Activated gamma-delta T cell (primary cell): ENCODE results near the gene DCLK2.

Experiments
- DNase-seq: peaks from one replicate; lab custom pipeline; 2025; lab: John Stamatoyannopoulos, UW
- total RNA-seq, 2 donors: gene quantifications; one replicate each; lab custom pipeline; 2026; lab: John Stamatoyannopoulos, UW

Gene DCLK2
- total RNA-seq, result 0 to 0.87 reads per million in 2 donors

DNA sequence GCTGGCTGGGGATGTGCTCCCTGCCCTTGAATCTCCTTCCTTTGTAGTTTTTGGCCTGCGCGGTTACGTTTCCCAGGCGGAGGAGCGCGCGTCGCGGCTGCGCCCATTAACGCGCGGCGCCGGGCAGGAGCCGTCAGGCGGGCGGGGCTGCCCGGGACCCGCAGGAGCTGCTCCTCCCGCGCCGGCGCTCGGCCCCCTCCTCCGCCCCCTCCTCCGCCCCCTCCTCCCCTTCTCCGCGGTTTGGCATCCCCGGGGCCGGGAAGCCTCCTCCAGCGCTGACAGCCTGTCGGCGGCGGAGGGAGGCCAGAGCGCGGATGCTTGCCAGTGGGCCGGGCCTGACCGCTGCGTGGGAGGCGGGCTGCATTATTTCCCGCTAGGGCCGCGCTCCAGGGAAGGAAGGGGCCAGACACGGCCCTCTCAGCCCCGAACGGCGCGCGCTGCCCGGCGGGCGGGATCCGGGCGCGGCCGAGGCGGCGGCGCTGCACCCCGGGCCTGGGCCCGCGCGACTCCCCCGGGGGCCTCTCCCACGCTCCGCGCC, at the start of gene DCLK2:
DCLK2 (plus strand) TSS at position 405 of the 538 bp plus-strand sequence. CDS start 583 bp downstream, outside the sequence.
- peak; percentile 9 for DNase-seq

DNA sequence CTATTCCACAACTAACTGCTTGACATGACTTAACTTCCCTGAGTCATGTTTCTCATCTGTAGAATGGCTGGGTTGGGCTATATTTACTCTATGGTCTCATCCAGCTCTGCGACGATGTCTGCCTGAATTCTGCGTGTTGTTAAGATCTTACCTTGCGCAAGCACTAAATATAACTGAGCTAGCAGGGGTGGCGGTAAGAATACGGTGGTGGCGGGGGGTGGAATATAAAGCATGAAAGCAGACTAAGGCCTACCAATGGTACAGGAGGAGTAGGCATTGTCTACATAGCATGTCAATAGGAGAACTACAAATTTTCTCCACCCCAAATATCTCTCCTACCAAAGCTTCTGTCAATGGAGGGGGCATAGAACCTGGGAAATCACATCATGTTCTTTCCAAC, 45.7 kb upstream of the DCLK2 start:
- no peak for DNase-seq

GRCh38 chr4:150033081-150033480, 45.2 kb upstream of the DCLK2 start:
- no peak for DNase-seq

DNA sequence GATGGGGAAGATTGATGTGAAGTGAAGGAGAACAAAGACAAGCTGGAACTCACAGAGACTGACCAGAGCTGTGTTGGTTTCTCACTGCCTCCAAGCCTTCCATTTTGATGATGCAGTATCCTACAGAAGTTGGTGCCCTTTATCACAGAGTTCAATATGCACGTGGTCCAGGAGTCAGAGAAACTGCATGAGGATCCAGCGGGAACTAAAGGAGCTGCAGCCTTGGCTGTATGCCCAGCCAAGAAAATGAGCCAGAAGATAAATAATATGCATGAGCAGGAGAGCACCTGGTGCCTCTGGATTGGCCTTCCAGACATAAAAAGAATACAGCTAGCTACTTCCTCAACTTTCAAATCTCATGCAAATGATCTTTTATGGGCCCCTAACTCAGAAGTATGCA, 44.3 kb upstream of the DCLK2 start:
- DNase-seq, result no peak

DNA sequence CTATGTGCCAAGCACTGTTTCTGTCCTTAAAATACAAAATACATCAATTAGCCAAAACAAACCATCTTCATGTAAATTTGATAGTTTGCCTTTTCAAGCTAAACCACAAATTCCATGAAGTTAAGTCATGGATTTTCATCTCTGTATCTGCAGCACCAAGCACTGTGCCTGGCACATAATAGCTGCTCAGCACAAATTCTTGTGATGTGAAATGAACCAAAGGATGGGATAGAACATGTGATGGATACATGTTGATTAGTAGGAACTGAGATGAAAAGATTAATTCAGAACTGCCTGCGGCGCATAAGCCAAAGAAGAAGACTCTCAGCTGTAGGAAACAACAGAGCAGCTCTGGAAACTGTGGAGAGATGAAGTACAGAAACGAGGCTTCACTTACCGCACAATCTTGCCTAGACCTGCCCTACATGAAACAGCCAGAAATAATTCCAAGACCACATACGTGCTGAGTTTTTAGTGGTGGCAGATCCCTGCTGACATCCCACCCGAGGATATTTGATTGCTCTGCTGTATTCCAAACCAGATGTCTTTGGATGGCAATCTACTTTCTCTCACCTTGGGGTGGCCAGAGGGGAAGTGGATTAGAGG, 40.9 kb upstream of the DCLK2 start:
- no peak for DNase-seq

- no peak for DNase-seq
Observed at GRCh38 chr4:150038335-150039076, 39.7 kb upstream of the DCLK2 start.

DNA sequence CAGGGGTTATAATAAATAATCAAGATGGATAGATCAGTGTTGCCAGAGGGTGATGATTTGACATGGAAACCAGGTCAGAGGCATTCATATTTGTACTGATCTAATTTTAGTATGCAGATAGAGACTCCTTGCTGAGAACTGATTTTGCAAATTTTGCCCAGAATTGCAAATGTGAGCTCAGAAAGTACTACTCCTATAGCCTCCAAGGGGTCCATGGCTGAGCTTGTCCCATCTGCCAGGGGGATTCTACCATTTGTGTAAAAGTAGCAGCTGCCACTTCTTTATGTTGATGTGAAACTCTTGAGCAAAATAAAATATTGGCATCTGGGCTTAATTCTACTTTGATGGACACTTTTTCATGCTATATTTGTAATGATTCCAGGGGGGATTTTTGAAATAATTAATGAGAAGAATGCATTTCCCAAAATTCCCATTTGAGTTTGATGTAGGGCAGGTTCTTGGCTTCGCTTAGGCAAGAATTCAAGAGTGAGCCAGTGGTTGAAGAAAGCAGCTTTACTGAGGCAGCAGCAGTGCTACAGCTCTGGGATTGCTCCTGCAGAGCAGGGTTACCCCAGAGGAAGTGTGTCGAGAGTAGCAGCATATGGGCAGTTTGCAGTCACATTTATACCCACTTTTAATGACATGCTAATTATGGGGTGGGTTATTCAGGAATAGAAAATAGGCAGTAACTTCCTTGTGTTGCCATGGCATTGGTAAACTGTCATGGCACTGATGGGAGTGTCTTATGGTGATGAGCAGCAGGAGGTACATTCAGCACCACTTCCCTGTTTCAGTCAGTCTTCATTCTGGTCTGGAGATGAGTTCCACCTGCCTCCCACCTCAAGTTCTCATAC, 38.7 kb upstream of the DCLK2 start:
- no peak for DNase-seq

DNA sequence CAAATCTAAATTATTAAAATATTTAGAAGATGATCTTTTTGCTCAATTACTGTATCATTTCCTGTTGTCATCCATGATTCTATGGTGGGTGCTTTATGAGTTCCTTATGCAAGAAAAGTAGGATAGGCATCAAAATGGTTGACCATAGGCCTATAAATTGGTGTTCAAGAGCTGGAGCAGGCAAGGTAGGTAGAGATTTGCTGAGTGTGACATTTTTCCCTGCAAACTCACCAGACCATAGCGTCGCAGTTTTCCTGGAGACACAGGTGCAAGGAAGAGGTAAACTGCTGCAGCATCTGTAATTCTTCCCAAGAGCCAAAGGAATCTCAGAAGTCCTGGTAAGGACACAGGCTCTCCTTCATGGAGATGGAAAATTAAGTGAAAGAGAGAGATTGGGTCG, 33.7 kb upstream of the DCLK2 start:
- no peak for DNase-seq

GRCh38 chr4:150045410-150045809, 32.8 kb upstream of the DCLK2 start:
- no peak for DNase-seq

GRCh38 chr4:150046728-150047217, 31.5 kb upstream of the DCLK2 start:
- DNase-seq, result no peak

DNA sequence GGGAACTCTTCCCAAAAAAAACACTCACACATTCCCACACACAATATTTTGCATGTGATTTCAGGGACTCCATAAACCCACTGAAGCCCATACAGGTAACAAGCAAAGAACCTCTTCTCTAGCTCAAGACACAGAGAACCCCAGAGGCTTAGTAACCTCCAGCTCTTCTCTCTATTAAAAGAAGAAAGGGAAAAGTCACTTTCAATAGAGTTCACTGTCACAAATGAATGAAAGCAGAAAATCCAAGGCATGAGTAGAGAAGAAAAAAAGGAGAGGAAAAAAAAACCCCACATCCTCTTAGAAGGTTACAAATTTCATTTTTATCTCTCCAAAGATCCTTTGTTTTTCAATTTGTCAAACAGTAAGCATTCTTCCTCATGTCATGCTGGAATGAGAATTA, 30.7 kb upstream of the DCLK2 start:
- no peak for DNase-seq

- no peak for DNase-seq
Observed at GRCh38 chr4:150049682-150050081, 28.6 kb upstream of the DCLK2 start.

DNA sequence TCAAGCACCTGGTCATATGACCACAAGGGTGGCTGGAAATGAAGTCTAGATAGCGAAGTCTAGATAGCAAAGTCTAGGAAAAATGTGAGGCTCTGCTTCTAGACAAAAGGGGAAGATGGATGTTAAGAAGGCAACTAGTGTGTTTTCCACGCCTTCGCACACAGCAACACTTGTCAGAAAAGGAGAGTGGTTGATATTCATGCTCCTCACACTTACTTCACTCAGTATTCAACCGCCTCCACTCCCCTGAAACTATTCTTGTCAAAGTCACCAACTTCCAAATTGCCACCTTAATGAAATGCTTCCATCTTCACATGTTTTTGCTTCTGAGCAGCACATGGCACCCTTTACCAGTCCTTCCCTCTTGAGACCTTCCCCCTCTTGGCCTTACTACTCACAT, 27.7 kb upstream of the DCLK2 start:
- DNase-seq, result no peak

- DNase-seq, result no peak
Observed at GRCh38 chr4:150051111-150051510, 27.1 kb upstream of the DCLK2 start.

DNA sequence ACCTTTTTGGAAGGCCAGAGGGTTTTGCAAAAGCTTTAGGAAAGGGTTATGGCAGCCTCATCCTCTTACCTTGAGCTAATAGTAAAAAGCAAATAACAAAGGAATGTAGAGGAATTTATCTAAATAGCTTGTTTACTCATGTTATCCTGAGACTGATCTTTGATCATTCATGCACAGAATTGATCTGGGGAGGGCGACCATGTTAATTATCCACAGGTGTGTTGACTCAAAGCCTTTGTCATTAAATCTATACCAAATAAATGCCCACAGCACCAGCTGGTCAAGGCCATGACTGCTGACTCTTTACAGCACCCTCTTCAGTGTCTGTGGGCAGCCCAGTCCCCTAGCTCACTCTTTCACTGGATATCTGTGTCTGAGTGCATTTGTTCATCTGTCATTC, 22.8 kb upstream of the DCLK2 start:
- DNase-seq, result no peak

DNA sequence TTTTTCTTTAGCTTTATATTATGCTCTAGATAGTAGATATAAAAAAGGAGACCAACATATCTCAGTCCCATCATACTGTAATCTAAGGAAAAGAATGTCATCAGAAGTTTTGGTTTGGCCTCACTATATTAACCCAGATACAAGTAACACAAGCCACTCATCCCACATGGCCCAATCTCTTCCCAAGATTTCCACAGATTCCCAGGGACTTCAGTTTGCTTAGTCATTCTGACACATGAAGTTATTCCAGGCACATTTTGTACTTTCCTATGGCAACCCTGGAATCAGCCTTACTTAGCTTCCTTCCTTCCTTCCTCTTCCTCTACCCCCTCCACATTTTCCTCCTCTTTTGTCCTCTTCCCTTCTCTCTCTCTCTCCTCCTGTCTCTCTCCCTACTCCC, 21.7 kb upstream of the DCLK2 start:
- no peak for DNase-seq

GRCh38 chr4:150061086-150061776, 17.0 kb upstream of the DCLK2 start:
- no peak for DNase-seq

DNA sequence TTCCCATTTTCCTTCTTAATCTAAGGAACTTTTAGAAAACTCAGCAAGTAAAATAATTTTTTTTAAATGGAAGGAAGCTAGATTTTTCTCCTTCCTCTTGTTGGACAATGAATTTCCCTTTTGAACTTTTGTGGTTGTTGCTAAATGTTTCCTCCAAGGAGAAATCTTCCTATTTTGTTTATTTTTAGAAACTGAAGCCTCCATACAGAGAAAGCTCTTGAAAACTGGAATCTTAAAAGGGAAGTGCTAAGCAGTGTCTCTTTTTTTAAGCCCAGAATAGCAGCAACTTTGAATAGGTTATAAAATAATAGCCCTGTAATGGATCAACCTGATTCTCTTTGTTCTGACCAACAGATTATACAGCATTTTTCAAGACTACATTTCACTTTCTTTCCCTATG, 15.1 kb upstream of the DCLK2 start:
- DNase-seq, result no peak

GRCh38 chr4:150065740-150066139, 12.5 kb upstream of the DCLK2 start:
- DNase-seq, result no peak

- DNase-seq, result no peak
Observed at GRCh38 chr4:150067859-150068258, 10.4 kb upstream of the DCLK2 start.

DNA sequence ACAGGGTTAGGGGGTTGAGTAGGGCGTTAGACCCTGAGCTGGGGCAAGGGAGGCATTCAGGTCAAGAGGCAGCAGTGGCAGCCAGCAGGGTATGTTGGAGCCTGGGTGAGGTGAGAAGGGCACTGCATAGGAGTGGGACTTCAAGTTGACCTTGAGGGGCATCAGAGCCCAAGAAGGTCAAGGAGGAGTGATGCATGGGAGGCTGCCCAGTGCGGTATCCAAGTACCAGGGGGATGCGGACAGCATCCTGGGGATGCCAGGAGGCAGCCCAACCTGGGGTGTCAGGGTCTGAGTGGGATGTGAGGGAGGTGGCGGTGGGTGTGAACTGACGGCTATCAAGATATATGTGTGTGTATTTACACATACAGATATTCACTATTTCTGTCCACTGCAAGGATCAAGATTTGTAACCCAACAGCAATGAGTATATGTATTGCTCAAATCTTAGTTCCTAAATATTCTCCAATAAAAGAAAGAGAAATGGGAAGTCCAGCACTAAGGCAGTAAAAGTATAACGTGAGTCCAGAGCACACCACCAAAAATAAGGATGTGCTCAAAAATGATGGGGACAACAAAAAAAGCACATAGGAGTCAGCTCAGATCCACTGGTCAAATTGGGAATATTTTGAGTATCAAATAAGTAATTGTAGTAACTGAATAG, 9.8 kb upstream of the DCLK2 start:
- DNase-seq, result no peak
